HEK293 (cell line): Measurements from ENCODE around the gene PLCL1.

ENCODE experiments used
- CTCF ChIA-PET: fragments of 350-600 bp; formaldehyde crosslinking; extraction: SDS; loops from one replicate; lab custom pipeline; 2021; ENCODE audit warnings: antibody characterized with exemption; lab: Yijun Ruan, JAX
- POLR2A ChIA-PET: fragments of 300-600 bp; formaldehyde crosslinking; extraction: SDS; loops from one replicate; lab custom pipeline; 2020; ENCODE audit warnings: antibody characterized with exemption, inconsistent platforms; lab: Yijun Ruan, JAX
- H3K27ac ChIP-seq: fragments of 200-500 bp; sonication (Bioruptor generic); 2 replicates; pipeline ENCODE4 v1.5.1; 2014; ENCODE audit warnings: low read depth, low read length, control low read depth, inconsistent platforms; ENCODE audit errors: extremely low read depth
- H3K36me3 ChIP-seq, 2 experiments: fragments of 200-500 bp in 1 of 2; sonication (Bioruptor generic) in 1 of 2; 1 replicate in 1 of 2; 2 replicates in 1 of 2; pipeline ENCODE4 v1.5.1; 2014 to 2017; ENCODE audit warnings: inconsistent platforms in 2 of 2, low read length in 2 of 2; ENCODE audit not compliant: control insufficient read depth in 2 of 2, insufficient read depth in 1 of 2
- H3K4me1 ChIP-seq: fragments of 200-500 bp; sonication (Bioruptor generic); 2 replicates; pipeline ENCODE4 v1.5.1; 2014; ENCODE audit warnings: mild to moderate bottlenecking, low read length, inconsistent platforms; ENCODE audit not compliant: control insufficient read depth, insufficient read depth
- H3K4me3 ChIP-seq: 2 replicates; pipeline ENCODE4 v1.5.1; 2011; ENCODE audit warnings: low read depth, mild to moderate bottlenecking, control low read depth, low read length, moderate library complexity
- H3K9me3 ChIP-seq: fragments of 200-500 bp; sonication (Bioruptor generic); 2 replicates; pipeline ENCODE4 v1.5.1; 2014; ENCODE audit warnings: low read depth, low read length, inconsistent platforms; ENCODE audit not compliant: control insufficient read depth, insufficient read depth
- CTCF ChIP-seq: fragments of 450-650 bp; formaldehyde crosslinking; IDR thresholded peaks from 2 replicates; pipeline ENCODE4 v1.5.1; 2016; ENCODE audit warnings: missing biosample characterization, missing genetic modification characterization
- FEZF1 ChIP-seq: fragments of 450-650 bp; formaldehyde crosslinking; IDR thresholded peaks from 2 replicates; pipeline ENCODE4 v1.5.1; 2016; ENCODE audit warnings: missing biosample characterization, missing genetic modification characterization
- GLI4 ChIP-seq: fragments of 450-650 bp; formaldehyde crosslinking; IDR thresholded peaks from 2 replicates; pipeline ENCODE4 v1.5.1; 2016; ENCODE audit warnings: missing biosample characterization, missing genetic modification characterization
- KLF17 ChIP-seq: fragments of 450-650 bp; formaldehyde crosslinking; IDR thresholded peaks from 2 replicates; pipeline ENCODE4 v1.5.1; 2016; ENCODE audit warnings: missing biosample characterization, missing genetic modification characterization
- KLF9 ChIP-seq: fragments of 450-650 bp; formaldehyde crosslinking; IDR thresholded peaks from 2 replicates; pipeline ENCODE4 v1.5.1; 2016; ENCODE audit warnings: missing biosample characterization, missing genetic modification characterization, low read depth
- REST ChIP-seq: fragments of 450-650 bp; formaldehyde crosslinking; IDR thresholded peaks from 2 replicates; pipeline ENCODE4 v1.5.1; 2016; ENCODE audit warnings: missing biosample characterization, missing genetic modification characterization
- SETDB1 ChIP-seq: IDR thresholded peaks from one replicate; pipeline ENCODE4 v1.6.1; 2017; ENCODE audit warnings: mild to moderate bottlenecking, low read length, moderate library complexity, mixed read lengths; ENCODE audit not compliant: insufficient read length
- TRIM28 ChIP-seq: IDR thresholded peaks from 2 replicates; pipeline ENCODE4 v1.6.1; 2011; ENCODE audit warnings: low read length, control low read depth, borderline replicate concordance
- ZFHX2 ChIP-seq: fragments of 450-650 bp; formaldehyde crosslinking; conservative IDR thresholded peaks from 2 replicates; pipeline ENCODE4 v1.5.1; 2016; ENCODE audit warnings: missing biosample characterization, missing genetic modification characterization
- ZNF121 ChIP-seq: fragments of 450-650 bp; formaldehyde crosslinking; IDR thresholded peaks from 2 replicates; pipeline ENCODE4 v1.5.1; 2016; ENCODE audit warnings: missing biosample characterization, missing genetic modification characterization
- ZNF184 ChIP-seq: fragments of 450-650 bp; IDR thresholded peaks from 2 replicates; pipeline ENCODE4 v1.5.1; 2018; ENCODE audit warnings: missing biosample characterization, mild to moderate bottlenecking, missing genetic modification characterization
- ZNF266 ChIP-seq: fragments of 450-650 bp; formaldehyde crosslinking; IDR thresholded peaks from 2 replicates; pipeline ENCODE4 v1.5.1; 2016; ENCODE audit warnings: missing biosample characterization, missing genetic modification characterization, low read depth
- ZNF292 ChIP-seq: fragments of 450-650 bp; formaldehyde crosslinking; IDR thresholded peaks from 2 replicates; pipeline ENCODE4 v1.5.1; 2016; ENCODE audit warnings: low read depth, missing biosample characterization, missing genetic modification characterization, borderline replicate concordance
- ZNF311 ChIP-seq: fragments of 450-650 bp; formaldehyde crosslinking; IDR thresholded peaks from 2 replicates; pipeline ENCODE4 v1.5.1; 2017; ENCODE audit warnings: missing biosample characterization, missing genetic modification characterization, borderline replicate concordance
- ZNF341 ChIP-seq: fragments of 450-650 bp; formaldehyde crosslinking; IDR thresholded peaks from 2 replicates; pipeline ENCODE4; 2016; ENCODE audit warnings: low read depth, missing biosample characterization, missing genetic modification characterization
- ZNF423 ChIP-seq: fragments of 450-650 bp; formaldehyde crosslinking; IDR thresholded peaks from 2 replicates; pipeline ENCODE4 v1.5.1; 2016; ENCODE audit warnings: missing biosample characterization, missing genetic modification characterization
- ZNF510 ChIP-seq: fragments of 450-650 bp; formaldehyde crosslinking; IDR thresholded peaks from 2 replicates; pipeline ENCODE4 v1.5.1; 2018; ENCODE audit warnings: mild to moderate bottlenecking, missing genetic modification characterization, missing biosample characterization; ENCODE audit not compliant: insufficient replicate concordance
- ZNF76 ChIP-seq: fragments of 450-650 bp; formaldehyde crosslinking; IDR thresholded peaks from 2 replicates; pipeline ENCODE4; 2016; ENCODE audit warnings: low read depth, missing biosample characterization, missing genetic modification characterization, borderline replicate concordance
- ZSCAN23 ChIP-seq: fragments of 450-650 bp; formaldehyde crosslinking; IDR thresholded peaks from 2 replicates; pipeline ENCODE4 v1.5.1; 2016; ENCODE audit warnings: missing biosample characterization, missing genetic modification characterization

PLCL1 gene

GRCh38 chr2:198098386-198098785 lies 294.0 kb downstream of the PLCL1 start (continued):
- no peak for TF ChIP-seq ZNF510 (tag by site-specific recombination)
- no peak for TF ChIP-seq KLF17
- no peak for TF ChIP-seq GLI4 (tag by site-specific recombination)
- TF ChIP-seq, all 188 proteins: peak for 0

GRCh38 chr2:198098918-198099317 lies 294.5 kb downstream of the PLCL1 start:
- H3K27ac ChIP-seq, result no peak overlapping the region
- H3K36me3 ChIP-seq, result no peaks in the 10 kb centered on the region
- ChIA-PET POLR2A (no interaction called here), CTCF (no interaction called here)
- TF ChIP-seq TRIM28, result 0 out of 2 replicates have a peak, but pooled peaks have one; percentile 53
- no peak for TF ChIP-seq REST (tag by site-specific recombination)
- peak; percentile 74 for TF ChIP-seq SETDB1
- no peak for TF ChIP-seq FEZF1 (tag by site-specific recombination)
- no peaks in the 10 kb centered on the region for H3K9me3 ChIP-seq
- no peaks in the 10 kb centered on the region for H3K4me1 ChIP-seq
- H3K4me3 ChIP-seq, result no peak overlapping the region

- Histone ChIP-seq H3K27ac (no peak overlapping the region), H3K36me3 (no peaks in the 10 kb centered on the region), H3K4me3 (no peak overlapping the region), H3K4me1 (no peaks in the 10 kb centered on the region), H3K9me3 (no peaks in the 10 kb centered on the region)
- ChIA-PET CTCF (no interaction called here), POLR2A (no interaction called here)
- TF ChIP-seq ZNF76 (tag by site-specific recombination) (no peak), ZNF266 (tag by site-specific recombination) (no peak), ZNF341 (tag by site-specific recombination) (no peak), ZNF292 (no peak), CTCF (tag by site-specific recombination) (no peak), REST (tag by site-specific recombination) (no peak), ZNF311 (no peak), ZFHX2 (tag by site-specific recombination) (no peak), ZNF121 (tag by site-specific recombination) (no peak), KLF9 (tag by site-specific recombination) (no peak), ZSCAN23 (tag by site-specific recombination) (no peak), ZNF184 (tag by site-specific recombination) (no peak), ZNF423 (tag by site-specific recombination) (no peak)
Measured at GRCh38 chr2:198100346-198100745, 296.0 kb downstream of the PLCL1 start.
